ENCODE data around the gene SCCPDH.
"Not testable (repeated sequence)": the region's sequence is repeated elsewhere in the genome, so short reads cannot be mapped to it uniquely, and the experiment has no call there.

Gene SCCPDH

DNA sequence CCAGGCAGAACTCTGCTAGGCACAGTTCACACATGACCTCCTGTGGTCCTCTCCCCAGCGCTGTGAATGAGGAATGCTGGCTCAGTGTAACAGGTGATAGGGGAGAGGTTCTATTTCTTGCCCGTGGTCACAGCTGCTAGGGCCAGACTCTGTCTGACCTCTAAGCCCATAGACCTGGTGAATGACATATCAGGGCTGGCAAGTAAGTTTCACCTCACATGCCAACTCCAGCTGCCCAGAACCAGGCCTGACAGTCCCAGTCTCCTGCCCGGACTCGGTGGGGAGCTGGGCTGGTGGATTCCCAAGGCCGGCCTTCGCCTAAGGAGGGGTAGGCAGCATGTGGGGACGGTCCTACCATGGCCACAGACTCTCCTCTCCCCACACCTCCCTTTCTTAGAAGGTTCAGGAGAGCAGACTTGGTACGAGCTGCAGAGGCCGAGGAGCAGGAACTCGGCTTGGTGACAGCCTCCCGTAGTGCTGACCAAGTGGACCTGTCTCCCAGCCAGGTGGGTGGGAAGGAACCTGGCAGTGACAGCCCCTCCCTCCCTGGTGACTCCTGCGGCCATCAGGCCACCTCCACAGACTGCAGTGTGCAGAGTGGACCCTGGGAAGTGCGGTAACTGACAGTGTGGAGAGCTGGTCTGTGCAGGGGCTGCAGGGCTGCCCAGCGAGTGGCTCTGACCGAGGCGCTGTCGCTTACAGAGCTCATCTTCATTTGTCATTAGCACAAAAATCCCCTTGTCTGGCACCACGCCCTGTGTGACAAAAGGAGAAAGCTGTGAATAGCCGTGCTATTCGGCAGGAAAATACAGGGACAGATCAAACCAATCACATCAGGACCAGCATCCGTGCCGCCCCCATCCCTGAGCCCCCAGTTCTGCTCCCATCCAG, 74.6 kb downstream of the SCCPDH start:
- DNase-seq = no peak

DNA sequence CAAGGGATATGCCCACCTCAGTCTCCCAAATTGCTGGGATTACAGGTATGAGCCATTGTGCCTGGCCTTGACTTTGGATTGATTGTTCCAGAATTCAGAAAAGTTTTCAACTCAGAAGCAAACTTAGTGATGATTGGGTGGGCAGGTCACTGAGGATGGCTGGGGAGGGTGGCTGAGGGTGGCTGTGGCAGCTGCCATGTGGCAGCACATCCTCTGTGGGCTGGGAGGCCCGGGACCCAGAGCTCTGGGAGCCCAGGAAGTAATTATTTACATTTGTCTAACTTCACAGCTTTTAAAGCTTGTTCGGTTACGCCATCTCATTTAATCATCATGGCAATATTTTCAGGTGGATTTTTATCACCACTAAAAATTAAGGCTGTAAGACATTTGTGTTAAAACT, 76.1 kb downstream of the SCCPDH start:
- DNase-seq = no peak

DNA sequence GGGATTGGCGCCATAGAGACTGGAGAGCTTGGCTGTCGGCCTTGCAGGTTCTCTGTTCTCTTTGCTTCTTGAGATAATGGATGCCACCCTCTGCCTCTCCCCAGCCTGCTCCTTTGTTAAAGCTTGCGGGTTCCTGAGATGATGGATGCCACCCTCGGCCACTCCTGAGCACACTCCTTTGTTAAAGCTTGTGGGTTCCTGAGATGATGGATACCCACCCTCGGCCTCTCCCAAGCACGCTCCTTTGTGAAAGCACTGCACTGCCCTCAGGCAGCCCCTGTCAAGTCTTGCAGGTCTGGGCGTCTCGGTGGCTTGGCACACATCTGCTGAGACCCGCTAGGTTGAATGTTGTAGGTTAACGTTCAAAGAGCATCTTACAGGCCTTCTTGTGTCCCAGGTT, 76.5 kb downstream of the SCCPDH start:
- no peak for DNase-seq

DNA sequence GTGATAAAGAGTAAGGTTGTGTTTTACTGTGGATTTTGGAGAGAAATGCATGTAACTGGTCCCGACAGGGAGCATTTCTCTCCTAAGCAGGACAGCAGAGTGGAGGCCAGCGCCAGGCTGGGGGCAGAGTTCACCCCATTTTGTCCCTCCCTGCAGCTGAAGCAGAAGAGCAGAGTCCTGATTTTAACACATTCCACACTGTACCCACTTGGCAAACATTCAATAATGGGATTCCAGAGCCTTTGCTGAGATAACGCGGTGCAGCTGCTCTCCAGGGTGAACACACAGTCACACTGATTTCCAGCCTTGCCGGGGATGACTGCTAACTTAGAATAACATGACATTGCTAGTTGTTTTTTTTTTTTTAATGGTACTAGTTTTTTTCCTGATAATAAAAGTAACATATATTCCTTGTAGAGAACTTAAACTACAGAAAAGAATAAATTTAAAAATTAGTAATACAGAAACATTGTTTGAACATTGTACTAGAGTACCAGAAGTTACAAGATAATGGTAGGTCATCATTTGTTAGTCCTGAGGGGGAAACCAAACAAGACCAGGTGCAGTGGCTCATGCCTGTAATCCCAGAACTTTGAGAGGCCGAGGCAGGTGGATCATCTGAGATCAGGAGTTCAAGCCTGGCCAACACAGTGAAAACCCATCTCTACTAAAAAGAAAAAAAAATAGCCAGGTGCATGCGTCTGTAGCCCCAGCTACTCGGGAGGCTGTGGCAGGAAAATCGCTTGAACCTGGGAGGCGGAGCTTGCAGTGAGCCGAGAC, 77.2 kb downstream of the SCCPDH start:
- DNase-seq = no peak

DNA sequence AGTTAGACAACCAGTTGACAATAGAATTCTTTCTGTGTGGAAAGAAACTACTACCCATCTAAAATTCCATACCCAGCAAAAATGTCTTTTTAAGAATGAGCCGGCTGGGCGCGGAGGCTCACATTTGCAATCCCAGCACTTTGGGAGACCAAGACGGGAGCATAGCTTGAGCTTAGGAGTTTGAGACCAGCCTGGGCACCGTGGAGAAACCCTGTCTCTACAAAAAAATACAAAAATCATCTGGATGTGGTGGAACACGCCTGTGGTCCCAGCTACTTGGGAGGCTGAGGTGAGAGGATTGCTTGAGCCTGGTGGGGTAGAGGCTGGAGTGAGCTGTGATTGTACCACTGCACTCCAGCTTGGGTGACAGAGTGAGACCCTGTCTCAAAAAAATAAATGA, 79.2 kb downstream of the SCCPDH start:
- DNase-seq = no peak

DNA sequence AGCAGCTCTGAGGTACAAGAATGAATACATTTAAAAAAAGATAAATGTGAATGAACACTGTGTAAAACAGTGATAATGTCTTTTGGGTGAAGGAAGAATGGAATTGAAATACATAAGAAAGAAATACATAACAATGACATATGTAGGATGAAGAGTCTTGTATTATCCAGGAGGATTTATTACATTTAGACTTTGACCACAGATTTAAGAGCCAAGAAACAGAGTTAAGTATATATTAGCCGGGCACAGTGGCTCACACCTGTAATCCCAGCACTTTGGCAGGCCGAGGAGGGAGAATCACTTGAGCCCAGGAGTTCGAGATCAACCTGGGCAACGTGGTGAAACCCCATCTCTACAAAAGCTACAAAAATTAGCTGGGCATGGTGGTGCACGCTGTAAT, 79.7 kb downstream of the SCCPDH start:
- no peak for DNase-seq

DNA sequence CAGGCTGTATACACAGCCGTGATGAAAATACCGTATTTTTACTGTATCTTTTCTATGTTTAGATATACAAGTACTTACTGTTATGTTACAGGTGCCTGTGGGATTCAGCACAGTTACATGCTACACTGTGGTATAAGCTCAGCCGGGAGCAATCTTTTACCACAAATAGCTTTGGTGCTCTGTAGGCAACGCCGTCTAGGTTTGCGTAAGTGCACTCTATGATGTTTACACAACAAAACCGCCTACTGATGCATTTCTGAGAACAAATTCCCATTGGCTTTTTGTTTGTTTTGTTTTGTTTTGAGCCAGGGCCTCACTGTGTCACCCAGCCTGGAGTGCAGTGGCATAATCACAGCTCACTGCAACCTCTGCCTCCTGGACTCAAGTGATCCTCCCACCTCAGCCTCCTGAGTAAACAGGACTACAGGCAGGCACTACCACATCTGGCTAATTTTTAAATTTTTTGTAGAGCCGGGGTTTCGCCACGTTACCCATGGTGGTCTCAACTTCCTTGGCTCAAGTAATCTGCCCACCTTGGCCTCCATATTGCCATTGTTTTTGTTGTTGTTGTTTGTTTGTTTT, 81.0 kb downstream of the SCCPDH start:
- DNase-seq = no peak

DNA sequence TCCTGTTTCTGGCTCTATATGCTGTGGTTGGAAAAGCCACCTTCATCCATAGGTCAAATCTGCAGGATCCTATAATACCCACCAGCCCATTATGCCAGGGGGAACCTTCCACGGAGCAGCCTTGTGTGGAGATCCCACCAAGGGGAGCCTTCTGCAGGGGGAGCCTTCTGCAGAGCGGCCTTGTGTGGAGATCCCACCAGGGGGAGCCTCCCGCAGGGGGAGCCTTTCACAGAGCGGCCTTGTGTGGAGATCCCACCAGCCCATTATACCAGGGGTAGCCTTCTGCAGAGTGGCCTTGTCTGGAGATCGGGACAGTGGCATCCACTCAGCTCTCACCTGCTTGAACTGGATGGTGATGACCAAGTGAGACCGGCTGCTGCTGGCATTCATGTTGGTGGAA, 85.3 kb downstream of the SCCPDH start:
- DNase-seq = no peak

DNA sequence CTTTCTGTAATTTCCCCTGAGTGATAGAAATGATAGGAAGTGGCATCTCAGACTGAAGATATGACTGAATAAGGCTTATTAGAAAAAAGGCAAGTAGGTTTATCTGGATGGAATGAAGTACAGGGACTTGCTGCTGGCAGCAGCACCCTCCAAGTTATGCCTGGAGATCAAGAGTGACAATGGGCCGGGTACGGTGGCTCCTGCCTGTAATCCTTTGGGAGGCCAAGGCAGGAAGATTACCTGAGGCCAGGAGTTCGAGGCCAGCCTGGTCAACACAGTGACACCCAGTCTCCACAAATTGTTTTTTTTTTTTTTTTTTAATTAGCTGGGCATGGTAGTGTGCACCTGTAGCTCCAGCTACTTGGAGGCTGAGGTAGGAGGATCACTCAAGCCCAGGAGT, 87.8 kb downstream of the SCCPDH start:
- DNase-seq = no peak

DNA sequence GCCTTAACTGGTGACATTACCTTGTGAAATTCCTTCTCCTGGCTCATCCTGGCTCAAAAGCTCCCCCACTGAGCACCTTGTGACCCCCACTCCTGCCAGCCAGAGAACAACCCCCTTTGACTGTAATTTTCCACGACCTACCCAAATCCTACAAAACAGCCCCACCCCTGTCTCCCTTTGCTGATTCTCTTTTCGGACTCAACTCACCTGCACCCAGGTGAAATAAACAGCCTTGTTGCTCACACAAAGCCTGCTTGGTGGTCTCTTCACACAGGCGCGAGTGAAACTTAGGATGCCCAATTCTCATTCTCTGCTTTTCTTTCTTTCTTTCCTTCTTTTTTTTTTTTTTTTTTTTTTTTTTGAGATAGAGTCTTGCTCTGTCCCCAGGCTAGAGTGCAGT, 89.1 kb downstream of the SCCPDH start:
- not testable (repeated sequence) for DNase-seq

DNA sequence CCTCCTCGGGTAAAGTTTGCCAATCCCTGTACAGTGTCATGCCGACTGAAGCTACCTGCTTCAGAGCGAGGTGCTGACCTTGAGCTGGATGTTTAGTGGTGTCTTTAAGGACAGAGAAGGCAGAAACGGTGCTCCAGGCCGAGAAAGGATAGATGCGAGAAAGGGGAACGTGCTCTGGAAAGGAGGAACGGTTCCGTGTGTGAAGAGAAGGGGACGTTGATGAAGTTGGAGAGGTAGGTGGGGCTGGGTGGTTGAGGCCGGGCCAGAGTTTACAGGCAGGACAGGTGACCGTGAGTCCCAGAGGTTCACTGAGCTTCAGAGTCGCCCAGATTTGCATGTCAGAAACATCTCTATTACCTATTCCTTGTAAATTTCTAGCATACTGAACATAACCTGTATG, 90.7 kb downstream of the SCCPDH start:
- no peak for DNase-seq

DNA sequence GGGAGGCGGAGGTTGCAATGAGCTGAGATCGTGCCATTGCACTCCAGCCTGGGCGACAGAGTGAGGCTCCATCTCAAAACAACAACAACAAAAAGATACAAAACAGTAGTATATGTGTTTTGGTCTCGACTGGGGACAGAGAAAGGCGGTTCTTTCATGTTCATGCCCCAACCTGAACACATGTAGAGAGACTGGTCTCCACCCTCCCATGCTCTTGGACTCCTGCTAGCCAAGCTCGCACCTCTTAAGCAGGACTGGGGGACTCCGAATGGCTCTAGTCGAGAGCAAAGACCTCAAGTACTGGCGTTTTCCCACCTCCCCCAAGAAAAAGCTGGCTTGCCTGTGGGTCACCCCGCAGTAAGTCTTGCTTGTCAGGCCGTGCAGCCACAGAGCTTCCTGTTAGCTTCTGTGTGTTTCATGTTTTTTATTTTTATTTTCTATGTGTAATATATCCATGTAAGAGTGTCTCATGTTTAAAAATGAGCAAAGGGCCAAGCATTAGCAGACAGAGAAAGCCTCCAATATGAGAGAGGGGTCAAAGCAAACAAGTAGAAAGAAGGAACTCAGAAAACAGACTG, 91.6 kb downstream of the SCCPDH start:
- DNase-seq = no peak
